A549 treated with CpdA at 1 μM for 4 hours (cell line): ENCODE measurements around the gene MMP14. TPM values are rescaled to one million over a fixed set of nuclear protein-coding genes. Genes with fewer than 3 reads are reported as not detected.

ENCODE experiments used
- total RNA-seq: library from RNA; stranded (reverse); fragments of 200-300 nt; extraction: Qiagen RNA extraction; gene quantifications from 5 replicates; pipeline ENCODE4 v1.2.3, GENCODE V29; 2022; ENCODE audit warnings: low read depth

MMP14 gene
- total RNA-seq, result 0.61 to 0.91 TPM (median 0.84 TPM) in 5 replicates

GRCh38 chr14:22836301-22837113, at the start of gene MMP14:
Gene MMP14 (plus strand): TSS chr14:22836585. CDS start chr14:22836818, 233 bp downstream.

GRCh38 chr14:22814941-22815713, 21.3 kb upstream of the MMP14 start, which contains the start of gene SLC7A7:
Gene SLC7A7 (minus strand): TSS chr14:22815435. CDS start chr14:22813398, 2,037 bp downstream.

GRCh38 chr14:22829661-22830442, 6.5 kb upstream of the MMP14 start, which contains the start of gene MRPL52:
Gene MRPL52 (plus strand): TSS chr14:22829887. CDS start chr14:22829913, 26 bp downstream.

GRCh38 chr14:22871224-22872032, 35.0 kb downstream of the MMP14 start, which contains the start of gene LRP10:
Gene LRP10 (plus strand): TSS chr14:22871740. CDS start chr14:22872304, 564 bp downstream.

GRCh38 chr14:22883173-22883976, 47.0 kb downstream of the MMP14 start, which contains the start of gene REM2:
Gene REM2 (plus strand): TSS chr14:22883222. CDS start chr14:22883288, 66 bp downstream.

Other genes starting within 250 kb of the MMP14 start
- gene DAD1, start 247.4 kb upstream of the MMP14 start, total RNA-seq, result 322 to 375 TPM (median 345 TPM) in 5 replicates
- 53.4 to 58.0 TPM (median 55.3 TPM) in 5 replicates for gene ABHD4, start 238.3 kb upstream of the MMP14 start, total RNA-seq
- gene OR6J1, start 192.2 kb upstream of the MMP14 start, total RNA-seq, result not detected in 5 replicates
- gene OXA1L, start 69.9 kb upstream of the MMP14 start, total RNA-seq, result 142 to 166 TPM (median 162 TPM) in 5 replicates
- 9.2 to 15.7 TPM (median 11.5 TPM) in 5 replicates for gene SLC7A7, start 21.1 kb upstream of the MMP14 start, total RNA-seq
- gene MRPL52, start 6.7 kb upstream of the MMP14 start, total RNA-seq, result 133 to 211 TPM (median 184 TPM) in 5 replicates
- 60.9 to 85.0 TPM (median 77.1 TPM) in 5 replicates for gene LRP10, start 35.2 kb downstream of the MMP14 start, total RNA-seq
- gene REM2, start 46.6 kb downstream of the MMP14 start, total RNA-seq, result 0.26 to 0.38 TPM (median 0.33 TPM) in 5 replicates
- 66.0 to 72.5 TPM (median 68.1 TPM) in 5 replicates for gene RBM23, start 82.6 kb downstream of the MMP14 start, total RNA-seq
- 106 to 126 TPM (median 120 TPM) in 5 replicates for gene PRMT5, start 92.8 kb downstream of the MMP14 start, total RNA-seq
- gene HAUS4, start 120.5 kb downstream of the MMP14 start, total RNA-seq, result 33.6 to 37.6 TPM (median 37.4 TPM) in 5 replicates
- 34.2 to 45.0 TPM (median 38.1 TPM) in 5 replicates for gene AJUBA, start 146.0 kb downstream of the MMP14 start, total RNA-seq
- gene C14orf93, start 173.6 kb downstream of the MMP14 start, total RNA-seq, result 2.4 to 3.6 TPM (median 3.2 TPM) in 5 replicates
- 301 to 337 TPM (median 325 TPM) in 5 replicates for gene PSMB5, start 198.3 kb downstream of the MMP14 start, total RNA-seq
- not detected in 5 replicates for gene PSMB11, start 205.6 kb downstream of the MMP14 start, total RNA-seq
- 3.0 to 5.1 TPM (median 4.5 TPM) in 5 replicates for gene CDH24, start 220.9 kb downstream of the MMP14 start, total RNA-seq